Keratinocyte (primary cell): ENCODE measurements around the gene JCAD. TPM values are rescaled to one million over a fixed set of nuclear protein-coding genes. Genes with fewer than 3 reads are reported as not detected.
"Not testable (repeated sequence)": the region's sequence is repeated elsewhere in the genome, so short reads cannot be mapped to it uniquely, and the experiment has no call there.

ENCODE experiments used
- DNase-seq: peaks from one replicate; pipeline ENCODE4 v3.0.0-alpha.2; 2011; ENCODE audit warnings: low read depth, missing footprints, low spot score
- FAIRE-seq: peaks from 2 replicates; lab custom pipeline; 2011; peaks lifted over from hg19 to GRCh38; lab: Jason Lieb, UNC
- H2AFZ ChIP-seq: 2 replicates; pipeline ENCODE4 v1.6.0; 2012; ENCODE audit warnings: low read length, control low read depth, inconsistent platforms; ENCODE audit not compliant: control insufficient read depth
- H3K27ac ChIP-seq: 2 replicates; pipeline ENCODE4 v1.5.1; 2011; ENCODE audit warnings: low read length; ENCODE audit not compliant: control insufficient read depth, insufficient read depth
- H3K27me3 ChIP-seq: 3 replicates; pipeline ENCODE4 v1.6.0; 2011; ENCODE audit warnings: low read length; ENCODE audit not compliant: control insufficient read depth, insufficient read depth; ENCODE audit errors: extremely low read depth
- H3K36me3 ChIP-seq, 2 experiments: 2 replicates in 1 of 2; 3 replicates in 1 of 2; pipeline ENCODE4 v1.5.1; 2011; ENCODE audit warnings: low read length in 2 of 2, mild to moderate bottlenecking in 1 of 2; ENCODE audit not compliant: control insufficient read depth in 2 of 2, insufficient read depth in 2 of 2; ENCODE audit errors: extremely low read depth in 1 of 2
- H3K4me1 ChIP-seq: 3 replicates; pipeline ENCODE4 v1.5.1; 2011; ENCODE audit warnings: low read length; ENCODE audit not compliant: control insufficient read depth, insufficient read depth; ENCODE audit errors: extremely low read depth
- H3K4me2 ChIP-seq: 3 replicates; pipeline ENCODE4 v1.6.0; 2011; ENCODE audit warnings: low read depth, low read length; ENCODE audit not compliant: control insufficient read depth, insufficient read depth; ENCODE audit errors: extremely low read depth
- H3K4me3 ChIP-seq, 3 experiments: fragments of 200-600 bp in 1 of 3; sonication (generic) in 1 of 3; 2 replicates in 2 of 3; 3 replicates in 1 of 3; pipeline ENCODE4 v1.5.1; 2011 to 2016; ENCODE audit warnings: low read length in 3 of 3, mild to moderate bottlenecking in 3 of 3, control low read depth in 2 of 3, inconsistent platforms in 1 of 3, low read depth in 1 of 3, mixed read lengths in 1 of 3, mixed run types in 1 of 3, moderate library complexity in 1 of 3; ENCODE audit not compliant: control insufficient read depth in 2 of 3, insufficient read depth in 2 of 3; ENCODE audit errors: extremely low read depth in 1 of 3
- H3K79me2 ChIP-seq: 2 replicates; pipeline ENCODE4 v1.6.0; 2012; ENCODE audit warnings: low read length; ENCODE audit not compliant: control insufficient read depth, insufficient read depth
- H3K9ac ChIP-seq: 3 replicates; pipeline ENCODE4 v1.6.0; 2011; ENCODE audit warnings: low read length; ENCODE audit not compliant: control insufficient read depth, insufficient read depth; ENCODE audit errors: extremely low read depth
- H3K9me1 ChIP-seq: 3 replicates; pipeline ENCODE4 v1.6.0; 2011; ENCODE audit warnings: low read length; ENCODE audit not compliant: control insufficient read depth, insufficient read depth; ENCODE audit errors: extremely low read depth
- H3K9me3 ChIP-seq: 2 replicates; pipeline ENCODE4 v1.5.1; 2012; ENCODE audit warnings: low read depth, low read length; ENCODE audit not compliant: control insufficient read depth
- H4K20me1 ChIP-seq: 3 replicates; pipeline ENCODE4 v1.6.0; 2011; ENCODE audit warnings: low read length; ENCODE audit not compliant: control insufficient read depth, insufficient read depth; ENCODE audit errors: extremely low read depth
- EZH2 ChIP-seq: IDR thresholded peaks from one replicate; pipeline ENCODE4 v1.6.1; 2012; ENCODE audit warnings: inconsistent platforms, mild to moderate bottlenecking, low read length, moderate library complexity
- dilution Hi-C: fragments of 300-500 bp; cut with MboI; formaldehyde crosslinking; loops from one replicate; pipeline ENCODE4 v1.7.0; 2020; ENCODE audit warnings: low sequenced_read_pairs; ENCODE audit not compliant: extremely low pct_ligation_motif_present
- polyA plus RNA-seq, 5 experiments: library from polyadenylated mRNA; depleted of rRNA in 3 of 5; stranded (reverse) in 3 of 5; stranded (forward) in 1 of 5; unstranded in 1 of 5; fragments of >200 nt; gene quantifications; 1 replicate in 1 of 5; 2 replicates in 3 of 5; 3 replicates in 1 of 5; pipeline versions ENCODE4 v1.2.1 to v1.2.3, GENCODE V29; 2011 to 2012; ENCODE audit warnings: missing spikeins in 2 of 5, low read depth in 1 of 5, low replicate concordance in 1 of 5
- TF ChIP-seq, protein P1 (sequence below), 3 experiments: IDR thresholded peaks in 1 of 3; conservative IDR thresholded peaks in 1 of 3; optimal IDR thresholded peaks in 1 of 3; 2 replicates in 2 of 3; 3 replicates in 1 of 3; pipeline versions ENCODE3 to v1.5.1; 2011; ENCODE audit warnings: low read length in 3 of 3, mild to moderate bottlenecking in 3 of 3, moderate library complexity in 2 of 3, control low read depth in 1 of 3, inconsistent platforms in 1 of 3; ENCODE audit not compliant: insufficient read depth in 2 of 3; ENCODE audit errors: extremely low read depth in 1 of 3

JCAD gene
- polyA plus RNA-seq, 1 donor (not counting 4 experiments of a cell fraction or from before 2014, with no cell fraction given): 0.10 TPM

DNA sequence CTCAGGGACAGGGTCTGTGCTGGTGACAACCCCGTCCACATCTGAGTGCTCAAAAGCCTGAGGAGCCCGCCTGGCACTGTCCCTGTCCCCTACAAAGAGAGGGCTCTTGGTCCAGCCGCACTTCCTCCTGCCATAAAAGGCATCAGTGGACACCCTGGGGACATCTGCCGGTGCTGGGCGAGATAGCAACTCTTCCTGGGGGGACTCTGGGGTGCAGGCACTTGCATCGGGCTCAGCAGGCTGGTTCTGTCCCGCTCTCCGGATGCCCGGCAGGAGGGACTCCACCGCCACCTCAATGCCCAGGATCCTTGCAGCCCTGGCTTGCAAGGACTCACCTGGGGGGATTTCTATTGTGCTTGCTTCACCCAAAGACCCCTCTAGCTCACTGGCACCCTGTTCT is 32.8 kb downstream of the JCAD start:
- no peak for DNase-seq
- peak overlapping the region; percentile 54 for H3K4me2 ChIP-seq
- no peak overlapping the region for H2AFZ ChIP-seq
- no peaks in the 10 kb centered on the region for H3K9me3 ChIP-seq
- peaks cover 38% of the 10 kb centered on the region for H3K27me3 ChIP-seq
- dilution Hi-C loops: no loop called here
- FAIRE-seq: no peak
- no peaks in the 10 kb centered on the region for H3K9me1 ChIP-seq
- no peak overlapping the region for H3K9ac ChIP-seq
- H3K4me3 ChIP-seq: no peak overlapping the region
- TF ChIP-seq, protein P1, sequence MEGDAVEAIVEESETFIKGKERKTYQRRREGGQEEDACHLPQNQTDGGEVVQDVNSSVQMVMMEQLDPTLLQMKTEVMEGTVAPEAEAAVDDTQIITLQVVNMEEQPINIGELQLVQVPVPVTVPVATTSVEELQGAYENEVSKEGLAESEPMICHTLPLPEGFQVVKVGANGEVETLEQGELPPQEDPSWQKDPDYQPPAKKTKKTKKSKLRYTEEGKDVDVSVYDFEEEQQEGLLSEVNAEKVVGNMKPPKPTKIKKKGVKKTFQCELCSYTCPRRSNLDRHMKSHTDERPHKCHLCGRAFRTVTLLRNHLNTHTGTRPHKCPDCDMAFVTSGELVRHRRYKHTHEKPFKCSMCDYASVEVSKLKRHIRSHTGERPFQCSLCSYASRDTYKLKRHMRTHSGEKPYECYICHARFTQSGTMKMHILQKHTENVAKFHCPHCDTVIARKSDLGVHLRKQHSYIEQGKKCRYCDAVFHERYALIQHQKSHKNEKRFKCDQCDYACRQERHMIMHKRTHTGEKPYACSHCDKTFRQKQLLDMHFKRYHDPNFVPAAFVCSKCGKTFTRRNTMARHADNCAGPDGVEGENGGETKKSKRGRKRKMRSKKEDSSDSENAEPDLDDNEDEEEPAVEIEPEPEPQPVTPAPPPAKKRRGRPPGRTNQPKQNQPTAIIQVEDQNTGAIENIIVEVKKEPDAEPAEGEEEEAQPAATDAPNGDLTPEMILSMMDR (optimal IDR thresholded peaks at IDR 0.05 in 1 of 3, IDR thresholded peaks at IDR 0.05 in 1 of 3, conservative IDR thresholded peaks at IDR 0.05 in 1 of 3; ENCODE audit: extremely low read depth in 1 of 3, insufficient read depth in 2 of 3, low read length in 3 of 3): no peak
- no peak for TF ChIP-seq EZH2
- no peaks in the 10 kb centered on the region for H3K36me3 ChIP-seq
- H4K20me1 ChIP-seq: no peaks in the 10 kb centered on the region
- H3K27ac ChIP-seq: no peak overlapping the region
- no peaks in the 10 kb centered on the region for H3K79me2 ChIP-seq
- no peaks in the 10 kb centered on the region for H3K4me1 ChIP-seq

DNA sequence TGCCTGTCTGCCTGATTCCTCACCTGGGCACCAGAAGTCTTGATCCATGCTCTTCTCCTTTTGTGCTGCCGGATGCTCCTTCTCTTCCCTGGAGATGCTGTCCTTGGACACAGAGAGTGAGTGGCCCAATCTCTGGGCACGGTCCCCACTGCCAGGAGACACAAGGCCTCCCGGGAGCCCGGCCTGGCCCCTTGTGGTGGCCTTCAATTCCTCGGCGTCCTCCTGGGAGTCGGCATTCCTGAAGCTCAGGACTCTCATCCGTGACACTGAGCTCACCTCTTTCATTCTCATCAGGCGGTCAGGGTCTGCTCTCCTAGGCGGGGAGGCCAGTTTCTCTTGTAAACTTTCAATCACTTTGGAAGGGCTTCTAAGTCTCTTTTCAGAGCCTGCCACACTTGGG is 33.3 kb downstream of the JCAD start:
- Histone ChIP-seq H3K27ac (no peak overlapping the region), H3K4me2 (no peak overlapping the region), H4K20me1 (no peaks in the 10 kb centered on the region), H3K27me3 (peaks cover 38% of the 10 kb centered on the region), H3K9me3 (no peaks in the 10 kb centered on the region), H3K79me2 (no peaks in the 10 kb centered on the region), H3K36me3 (no peaks in the 10 kb centered on the region), H2AFZ (no peak overlapping the region), H3K4me3 (no peak overlapping the region), H3K9me1 (no peaks in the 10 kb centered on the region), H3K9ac (no peak overlapping the region), H3K4me1 (no peaks in the 10 kb centered on the region)
- no peak for TF ChIP-seq EZH2
- TF ChIP-seq, protein P1 (optimal IDR thresholded peaks at IDR 0.05 in 1 of 3, IDR thresholded peaks at IDR 0.05 in 1 of 3, conservative IDR thresholded peaks at IDR 0.05 in 1 of 3; ENCODE audit: extremely low read depth in 1 of 3, insufficient read depth in 2 of 3, low read length in 3 of 3): no peak
- FAIRE-seq (no peak), DNase-seq (no peak)
- dilution Hi-C loops: no loop called here

DNA sequence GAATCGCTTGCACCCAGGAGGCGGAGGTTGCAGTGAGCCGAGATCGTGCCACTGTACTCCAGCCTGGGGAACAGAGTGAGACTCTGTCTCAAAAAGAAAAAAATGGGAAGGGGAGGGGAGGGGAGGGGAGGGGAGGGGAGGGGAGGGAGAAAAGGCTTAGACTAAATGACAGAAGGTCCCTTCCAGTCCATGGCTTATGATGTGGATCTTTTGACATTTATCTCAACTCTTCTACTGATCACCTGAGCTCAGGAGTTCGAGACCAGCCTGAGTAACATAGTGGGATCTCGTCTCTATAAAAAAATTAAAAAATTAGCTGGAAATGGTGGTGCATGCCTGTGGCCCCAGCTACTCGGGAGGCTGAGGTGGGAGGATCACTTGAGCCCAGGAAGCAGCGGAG is 34.0 kb downstream of the JCAD start:
- H3K4me3 ChIP-seq, H3K36me3 ChIP-seq, FAIRE-seq, H4K20me1 ChIP-seq, H3K9me3 ChIP-seq, H3K9me1 ChIP-seq, H3K79me2 ChIP-seq, H3K9ac ChIP-seq, H3K4me2 ChIP-seq, H2AFZ ChIP-seq, DNase-seq, H3K27ac ChIP-seq, H3K4me1 ChIP-seq, dilution Hi-C loops: not testable (repeated sequence)
- peaks cover 38% of the 10 kb centered on the region for H3K27me3 ChIP-seq
